ENCODE measurements around the gene SELL. TPM values are rescaled to one million over a fixed set of nuclear protein-coding genes. Genes with fewer than 3 reads are reported as not detected.
"Not testable (repeated sequence)": the region's sequence is repeated elsewhere in the genome, so short reads cannot be mapped to it uniquely, and the experiment has no call there.

SELL gene
- total RNA-seq, 2 experiments from 2014 or later: 0.16 to 2.2 TPM

DNA sequence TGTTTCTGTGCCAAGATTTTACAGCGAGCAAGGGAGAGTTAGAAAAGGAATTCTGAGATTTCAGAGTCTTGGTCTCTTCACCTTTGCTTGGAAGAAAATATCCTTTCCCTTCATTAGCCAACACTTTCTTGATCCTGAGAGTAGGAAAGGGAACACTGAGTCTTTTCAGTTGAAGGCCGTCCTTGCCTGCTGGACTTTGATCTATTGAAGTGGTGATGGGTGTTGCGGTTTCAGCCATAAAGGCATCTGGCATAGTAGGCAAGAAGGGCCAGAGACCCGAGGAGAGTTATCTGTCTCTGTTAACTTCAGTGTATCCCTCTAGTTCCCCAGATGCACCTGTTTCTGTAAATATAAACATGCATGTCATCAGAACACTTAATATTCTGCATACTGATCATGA, 12.7 kb upstream of the SELL start:
- intact Hi-C loops (cut with micrococcal nuclease; ENCODE audit: unreplicated experiment): no loop called here
- Histone ChIP-seq H3K36me3 (ENCODE audit: insufficient read depth, low read length) (no peaks in the 10 kb centered on the region), H3K79me2 (ENCODE audit: insufficient read depth, low read depth, low read length) (no peaks in the 10 kb centered on the region), H3K4me1 (ENCODE audit: insufficient read depth, low read length, poor library complexity, severe bottlenecking) (no peaks in the 10 kb centered on the region), H3K4me3 (ENCODE audit: low read depth, low read length, poor library complexity, severe bottlenecking) (no peak overlapping the region), H3K9me2 (ENCODE audit: insufficient read depth, low read length) (no peaks in the 10 kb centered on the region), H4K20me1 (ENCODE audit: insufficient read depth, low read length) (no peaks in the 10 kb centered on the region), H3K4me2 (ENCODE audit: low read length) (no peak overlapping the region), H3K27ac (ENCODE audit: low read depth, low read length, poor library complexity, severe bottlenecking) (no peak overlapping the region), H3K9me3 (ENCODE audit: low read length) (no peaks in the 10 kb centered on the region), H2AFZ (ENCODE audit: low read length) (no peak overlapping the region)
- BruUV-seq (replicated peaks): no TSS peak
- POLR2A ChIA-PET: no interaction called here
- no peak for DNase-seq (ENCODE audit: low spot score)
- CTCF ChIA-PET (ENCODE audit: unreplicated experiment): no interaction called here
- TF ChIP-seq EZH2phosphoT487 (IDR thresholded peaks at IDR 0.05; ENCODE audit: borderline replicate concordance, low read depth, low read length): no peak
- TF ChIP-seq, protein P1, sequence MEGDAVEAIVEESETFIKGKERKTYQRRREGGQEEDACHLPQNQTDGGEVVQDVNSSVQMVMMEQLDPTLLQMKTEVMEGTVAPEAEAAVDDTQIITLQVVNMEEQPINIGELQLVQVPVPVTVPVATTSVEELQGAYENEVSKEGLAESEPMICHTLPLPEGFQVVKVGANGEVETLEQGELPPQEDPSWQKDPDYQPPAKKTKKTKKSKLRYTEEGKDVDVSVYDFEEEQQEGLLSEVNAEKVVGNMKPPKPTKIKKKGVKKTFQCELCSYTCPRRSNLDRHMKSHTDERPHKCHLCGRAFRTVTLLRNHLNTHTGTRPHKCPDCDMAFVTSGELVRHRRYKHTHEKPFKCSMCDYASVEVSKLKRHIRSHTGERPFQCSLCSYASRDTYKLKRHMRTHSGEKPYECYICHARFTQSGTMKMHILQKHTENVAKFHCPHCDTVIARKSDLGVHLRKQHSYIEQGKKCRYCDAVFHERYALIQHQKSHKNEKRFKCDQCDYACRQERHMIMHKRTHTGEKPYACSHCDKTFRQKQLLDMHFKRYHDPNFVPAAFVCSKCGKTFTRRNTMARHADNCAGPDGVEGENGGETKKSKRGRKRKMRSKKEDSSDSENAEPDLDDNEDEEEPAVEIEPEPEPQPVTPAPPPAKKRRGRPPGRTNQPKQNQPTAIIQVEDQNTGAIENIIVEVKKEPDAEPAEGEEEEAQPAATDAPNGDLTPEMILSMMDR (conservative IDR thresholded peaks at IDR 0.05; ENCODE audit: low read length): no peak

DNA sequence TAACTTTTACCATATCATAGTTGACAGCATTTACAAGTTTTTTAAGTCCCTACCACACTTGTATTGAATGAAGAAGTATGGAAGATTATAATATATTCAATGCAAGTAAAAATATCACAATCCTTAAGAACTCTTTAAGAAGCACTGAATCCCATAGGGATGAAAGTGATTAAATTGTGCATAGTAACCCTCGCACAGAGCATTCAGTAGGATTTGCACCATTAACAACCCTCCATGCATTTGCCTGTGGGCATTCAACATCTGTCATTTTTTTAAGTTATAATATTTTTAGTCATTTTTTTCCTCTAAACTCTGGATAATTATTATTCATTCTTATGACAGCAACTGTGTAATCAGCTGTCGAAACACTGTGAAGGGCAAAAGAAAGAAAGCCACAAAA, 12.3 kb upstream of the SELL start:
- H3K79me2 ChIP-seq (ENCODE audit: insufficient read depth, low read depth, low read length): no peaks in the 10 kb centered on the region
- H3K4me1 ChIP-seq (ENCODE audit: insufficient read depth, low read length, poor library complexity, severe bottlenecking): no peaks in the 10 kb centered on the region
- no TSS peak for BruUV-seq (replicated peaks)
- CTCF ChIA-PET (ENCODE audit: unreplicated experiment): no interaction called here
- no peaks in the 10 kb centered on the region for H3K9me3 ChIP-seq (ENCODE audit: low read length)
- no peak overlapping the region for H3K27ac ChIP-seq (ENCODE audit: low read depth, low read length, poor library complexity, severe bottlenecking)
- POLR2A ChIA-PET: no interaction called here
- H4K20me1 ChIP-seq (ENCODE audit: insufficient read depth, low read length): no peaks in the 10 kb centered on the region
- DNase-seq (ENCODE audit: low spot score): no peak
- H3K4me2 ChIP-seq (ENCODE audit: low read length): no peak overlapping the region
- no peaks in the 10 kb centered on the region for H3K36me3 ChIP-seq (ENCODE audit: insufficient read depth, low read length)
- no peak for TF ChIP-seq EZH2phosphoT487 (IDR thresholded peaks at IDR 0.05; ENCODE audit: borderline replicate concordance, low read depth, low read length)
- TF ChIP-seq, protein P1 (conservative IDR thresholded peaks at IDR 0.05; ENCODE audit: low read length): no peak
- H3K4me3 ChIP-seq (ENCODE audit: low read depth, low read length, poor library complexity, severe bottlenecking): no peak overlapping the region
- intact Hi-C loops (cut with micrococcal nuclease; ENCODE audit: unreplicated experiment): no loop called here
- no peaks in the 10 kb centered on the region for H3K9me2 ChIP-seq (ENCODE audit: insufficient read depth, low read length)
- no peak overlapping the region for H2AFZ ChIP-seq (ENCODE audit: low read length)

DNA sequence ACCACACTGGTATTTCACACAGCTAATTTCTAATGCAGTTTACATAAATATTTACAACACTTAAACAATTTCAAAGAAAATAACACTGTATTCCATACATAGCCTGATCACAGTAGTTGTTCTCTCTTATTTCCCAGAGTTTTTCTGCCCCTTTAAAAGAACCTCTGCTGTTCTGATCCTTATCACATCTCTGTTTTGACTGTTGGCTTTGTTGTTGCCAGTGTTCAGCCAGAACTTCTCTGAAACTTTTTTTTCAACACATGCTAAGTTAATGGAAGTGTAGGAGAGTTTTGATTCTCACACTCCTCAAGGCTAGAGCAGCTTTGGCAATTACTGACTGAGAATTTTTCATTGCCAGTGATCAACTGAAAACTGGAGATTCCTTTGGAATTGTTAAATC, 11.4 kb upstream of the SELL start:
- DNase-seq (ENCODE audit: low spot score): no peak
- H3K27ac ChIP-seq (ENCODE audit: low read depth, low read length, poor library complexity, severe bottlenecking): no peak overlapping the region
- H3K9me2 ChIP-seq (ENCODE audit: insufficient read depth, low read length): no peaks in the 10 kb centered on the region
- no peak overlapping the region for H2AFZ ChIP-seq (ENCODE audit: low read length)
- H3K4me2 ChIP-seq (ENCODE audit: low read length): no peak overlapping the region
- BruUV-seq (replicated peaks): no TSS peak
- H3K9me3 ChIP-seq (ENCODE audit: low read length): no peaks in the 10 kb centered on the region
- H4K20me1 ChIP-seq (ENCODE audit: insufficient read depth, low read length): no peaks in the 10 kb centered on the region
- H3K79me2 ChIP-seq (ENCODE audit: insufficient read depth, low read depth, low read length): no peaks in the 10 kb centered on the region
- no peak overlapping the region for H3K4me3 ChIP-seq (ENCODE audit: low read depth, low read length, poor library complexity, severe bottlenecking)
- POLR2A ChIA-PET: interaction anchor here (0.8 kb wide), 1 partner anchor 100 kb away, joined by 3 read pairs; no protein-coding TSS in a partner anchor
- no peak for TF ChIP-seq EZH2phosphoT487 (IDR thresholded peaks at IDR 0.05; ENCODE audit: borderline replicate concordance, low read depth, low read length)
- TF ChIP-seq, protein P1 (conservative IDR thresholded peaks at IDR 0.05; ENCODE audit: low read length): no peak
- no peaks in the 10 kb centered on the region for H3K4me1 ChIP-seq (ENCODE audit: insufficient read depth, low read length, poor library complexity, severe bottlenecking)
- intact Hi-C loops (cut with micrococcal nuclease; ENCODE audit: unreplicated experiment): no loop called here
- CTCF ChIA-PET (ENCODE audit: unreplicated experiment): no interaction called here
- H3K36me3 ChIP-seq (ENCODE audit: insufficient read depth, low read length): no peaks in the 10 kb centered on the region

DNA sequence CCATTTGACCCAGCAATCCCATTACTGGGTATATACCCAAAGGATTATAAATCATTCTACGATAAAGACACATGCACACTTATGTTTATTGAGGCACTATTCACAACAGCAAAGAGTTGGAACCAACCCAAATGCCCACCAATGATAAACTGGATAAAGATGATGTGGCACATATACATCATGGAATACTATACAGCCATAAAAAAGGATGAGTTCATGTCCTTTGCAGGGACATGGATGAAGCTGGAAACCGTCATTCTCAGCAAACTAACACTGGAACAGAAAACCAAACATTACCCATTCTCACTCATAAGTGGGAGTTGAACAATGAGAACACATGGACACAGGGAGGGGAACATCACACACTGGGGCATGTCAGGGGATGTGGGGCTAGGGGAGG, 3.7 kb upstream of the SELL start:
- DNase-seq (ENCODE audit: low spot score); intact Hi-C loops (cut with micrococcal nuclease; ENCODE audit: unreplicated experiment): not testable (repeated sequence)

More for the DNA sequence above, 3.7 kb upstream of the SELL start:
- H3K36me3 ChIP-seq (ENCODE audit: insufficient read depth, low read length); H3K4me3 ChIP-seq (ENCODE audit: low read depth, low read length, poor library complexity, severe bottlenecking); BruUV-seq (replicated peaks); CTCF ChIA-PET (ENCODE audit: unreplicated experiment); H3K27ac ChIP-seq (ENCODE audit: low read depth, low read length, poor library complexity, severe bottlenecking); H3K9me3 ChIP-seq (ENCODE audit: low read length); H3K4me2 ChIP-seq (ENCODE audit: low read length); H3K9me2 ChIP-seq (ENCODE audit: insufficient read depth, low read length); H4K20me1 ChIP-seq (ENCODE audit: insufficient read depth, low read length); H3K79me2 ChIP-seq (ENCODE audit: insufficient read depth, low read depth, low read length); H2AFZ ChIP-seq (ENCODE audit: low read length): not testable (repeated sequence)
- H3K4me1 ChIP-seq (ENCODE audit: insufficient read depth, low read length, poor library complexity, severe bottlenecking): peaks cover 11% of the 10 kb centered on the region
- POLR2A ChIA-PET: interaction anchor here (0.6 kb wide), 1 partner anchor 9 kb away, joined by 3 read pairs; no protein-coding TSS in a partner anchor
